ENCODE results near the gene ZAP70. TPM values are rescaled to one million over a fixed set of nuclear protein-coding genes. Genes with fewer than 3 reads are reported as not detected.
"Not testable (repeated sequence)": the region's sequence is repeated elsewhere in the genome, so short reads cannot be mapped to it uniquely, and the experiment has no call there.

ZAP70 gene
- total RNA-seq, 1 donor from 2014 or later, result 3.8 TPM

- TF ChIP-seq CTCF (IDR thresholded peaks at IDR 0.05; ENCODE audit: unreplicated experiment), result no peak
- no peaks in the 10 kb centered on the region for H3K9me3 Mint-ChIP-seq (ENCODE audit: low read depth)
- DNase-seq (ENCODE audit: low spot score, unreplicated experiment), result no peak
- H3K27me3 Mint-ChIP-seq, result no peaks in the 10 kb centered on the region
- peaks cover 20% of the 10 kb centered on the region for H3K4me1 Mint-ChIP-seq (ENCODE audit: low read depth)
- peaks cover 2% of the 10 kb centered on the region for H3K36me3 Mint-ChIP-seq (ENCODE audit: insufficient read depth)
- H3K4me3 Mint-ChIP-seq (ENCODE audit: low read depth), result no peak overlapping the region
- H3K27ac Mint-ChIP-seq, result no peak overlapping the region
Measured at GRCh38 chr2:97708048-97708380, 5.4 kb upstream of the ZAP70 start.

- no peak overlapping the region for H3K27ac Mint-ChIP-seq
- H3K4me1 Mint-ChIP-seq (ENCODE audit: low read depth), result peaks cover 25% of the 10 kb centered on the region
- no peak for DNase-seq (ENCODE audit: low spot score, unreplicated experiment)
- no peaks in the 10 kb centered on the region for H3K27me3 Mint-ChIP-seq
- H3K9me3 Mint-ChIP-seq (ENCODE audit: low read depth), result no peaks in the 10 kb centered on the region
- no peak overlapping the region for H3K4me3 Mint-ChIP-seq (ENCODE audit: low read depth)
- H3K36me3 Mint-ChIP-seq (ENCODE audit: insufficient read depth), result peaks cover 2% of the 10 kb centered on the region
- no peak for TF ChIP-seq CTCF (IDR thresholded peaks at IDR 0.05; ENCODE audit: unreplicated experiment)
Measured at GRCh38 chr2:97708608-97709007, 4.8 kb upstream of the ZAP70 start.

- H3K27ac Mint-ChIP-seq, result peak overlapping the region; percentile 51
- peaks cover 32% of the 10 kb centered on the region for H3K4me1 Mint-ChIP-seq (ENCODE audit: low read depth)
- no peak for TF ChIP-seq CTCF (IDR thresholded peaks at IDR 0.05; ENCODE audit: unreplicated experiment)
- H3K36me3 Mint-ChIP-seq (ENCODE audit: insufficient read depth), result peaks cover 2% of the 10 kb centered on the region
- DNase-seq (ENCODE audit: low spot score, unreplicated experiment), result no peak
- no peak overlapping the region for H3K4me3 Mint-ChIP-seq (ENCODE audit: low read depth)
- H3K9me3 Mint-ChIP-seq (ENCODE audit: low read depth), result no peaks in the 10 kb centered on the region
- H3K27me3 Mint-ChIP-seq, result no peaks in the 10 kb centered on the region
Measured at GRCh38 chr2:97711394-97711711, 2.0 kb upstream of the ZAP70 start.

GRCh38 chr2:97712175-97712574, 1.2 kb upstream of the ZAP70 start:
- H3K36me3 Mint-ChIP-seq (ENCODE audit: insufficient read depth); H3K27me3 Mint-ChIP-seq; H3K9me3 Mint-ChIP-seq (ENCODE audit: low read depth); DNase-seq (ENCODE audit: low spot score, unreplicated experiment): not testable (repeated sequence)
- Mint-ChIP-seq H3K4me3 (ENCODE audit: low read depth) (peak overlapping the region; percentile 34), H3K4me1 (ENCODE audit: low read depth) (peaks cover 33% of the 10 kb centered on the region), H3K27ac (peak overlapping the region; percentile 51)

- DNase-seq (ENCODE audit: low spot score, unreplicated experiment), result no peak
- H3K4me1 Mint-ChIP-seq (ENCODE audit: low read depth), result peaks cover 37% of the 10 kb centered on the region
Measured at GRCh38 chr2:97712693-97713295, 582 bp upstream of the ZAP70 start.

More at GRCh38 chr2:97712693-97713295, 582 bp upstream of the ZAP70 start:
- H3K36me3 Mint-ChIP-seq (ENCODE audit: insufficient read depth), result peaks cover 2% of the 10 kb centered on the region
- H3K27me3 Mint-ChIP-seq, result no peaks in the 10 kb centered on the region
- H3K27ac Mint-ChIP-seq, result peak overlapping the region; percentile 51
- H3K9me3 Mint-ChIP-seq (ENCODE audit: low read depth), result no peaks in the 10 kb centered on the region
- H3K4me3 Mint-ChIP-seq (ENCODE audit: low read depth), result no peak overlapping the region
- TF ChIP-seq CTCF (IDR thresholded peaks at IDR 0.05; ENCODE audit: unreplicated experiment), result no peak

Measured in progenitor cell of endocrine pancreas (in vitro differentiated cells).